Measurements from ENCODE around the gene CYB561. TPM values are rescaled to one million over a fixed set of nuclear protein-coding genes. Genes with fewer than 3 reads are reported as not detected.
A peak's percentile ranks its signal among the peaks of the same experiment; 100 is the strongest.

Gene CYB561
- total RNA-seq, 1 experiment from 2014 or later: 125 TPM

GRCh38 chr17:63450551-63450950, 4.4 kb upstream of the CYB561 start:
- ChIA-PET CTCF (interaction anchor here (1.6 kb wide), 1 partner anchor 28 kb away, joined by 7 read pairs; no protein-coding TSS in a partner anchor), POLR2A (ENCODE audit: unreplicated experiment) (no interaction called here)
- intact Hi-C loops (cut with micrococcal nuclease): no loop called here
- Histone ChIP-seq H3K9ac (ENCODE audit: low read length) (no peak overlapping the region), H4K20me1 (ENCODE audit: low read length) (no peaks in the 10 kb centered on the region), H3K79me2 (ENCODE audit: low read length) (peaks cover 4% of the 10 kb centered on the region), H3K9me3 (ENCODE audit: low read length) (no peaks in the 10 kb centered on the region), H3K4me3 (ENCODE audit: low read length) (no peak overlapping the region), H3F3A (ENCODE audit: low read length, unreplicated experiment) (no peaks in the 10 kb centered on the region), H3K27me3 (ENCODE audit: low read length) (no peaks in the 10 kb centered on the region), H2AFZ (ENCODE audit: low read length) (peak overlapping the region; percentile 45), H3K4me2 (ENCODE audit: low read length) (peak overlapping the region; percentile 3), H3K27ac (ENCODE audit: low read length) (peak overlapping the region; percentile 9; the same call in 1 of the 2 replicates), H3K4me1 (ENCODE audit: insufficient read depth, low read length) (peaks cover 27% of the 10 kb centered on the region), H3K9me2 (replicated peaks; ENCODE audit: low read length) (no peaks in the 10 kb centered on the region), H3K36me3 (ENCODE audit: low read depth, low read length) (no peaks in the 10 kb centered on the region)
- peak; percentile 71 for DNase-seq
- no peak for ATAC-seq
- no peak for TF ChIP-seq EZH2phosphoT487 (IDR thresholded peaks at IDR 0.05; ENCODE audit: borderline replicate concordance, low read length)
- no peak for TF ChIP-seq EZH2 (IDR thresholded peaks at IDR 0.05; ENCODE audit: low read length, unreplicated experiment)
- TF ChIP-seq CTCF (conservative IDR thresholded peaks at IDR 0.05; ENCODE audit: low read depth, low read length): no peak
- BruUV-seq (replicated peaks): no TSS peak

DNA sequence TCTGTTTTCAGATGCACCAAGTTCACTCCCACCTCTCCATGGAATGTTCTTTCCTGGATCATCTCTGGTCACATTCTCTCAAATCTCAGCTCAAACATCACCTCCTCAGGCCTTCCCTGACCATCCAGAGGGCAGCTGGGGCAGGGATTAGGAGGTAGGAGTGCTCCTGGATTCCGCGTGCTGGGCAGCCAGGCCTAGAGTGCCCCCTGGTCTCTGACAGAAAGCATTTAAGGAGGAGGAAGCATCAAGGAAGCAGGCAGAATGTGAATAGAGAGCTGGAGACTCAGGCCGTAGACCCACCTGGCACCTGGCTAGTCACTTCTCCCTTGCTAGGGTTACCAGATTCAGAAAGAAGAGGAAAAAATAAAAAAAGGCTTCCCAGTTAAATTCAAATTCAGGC, 2.5 kb upstream of the CYB561 start:
- CTCF ChIA-PET: interaction anchor here (0.6 kb wide), 1 partner anchor 157 kb away, joined by 3 read pairs; no protein-coding TSS in a partner anchor
- ATAC-seq (no peak), DNase-seq (no peak)
- H3K9me2 ChIP-seq (replicated peaks; ENCODE audit: low read length): no peaks in the 10 kb centered on the region
- peaks cover 23% of the 10 kb centered on the region for H3K79me2 ChIP-seq (ENCODE audit: low read length)
- intact Hi-C loops (cut with micrococcal nuclease): no loop called here
- no peak overlapping the region for H3K9ac ChIP-seq (ENCODE audit: low read length)
- BruUV-seq (replicated peaks): no TSS peak
- no peak for TF ChIP-seq CTCF (conservative IDR thresholded peaks at IDR 0.05; ENCODE audit: low read depth, low read length)
- TF ChIP-seq EZH2 (IDR thresholded peaks at IDR 0.05; ENCODE audit: low read length, unreplicated experiment): no peak
- no peak for TF ChIP-seq EZH2phosphoT487 (IDR thresholded peaks at IDR 0.05; ENCODE audit: borderline replicate concordance, low read length)
- POLR2A ChIA-PET (ENCODE audit: unreplicated experiment): no interaction called here
- no peaks in the 10 kb centered on the region for H3K36me3 ChIP-seq (ENCODE audit: low read depth, low read length)
- no peak overlapping the region for H3K4me2 ChIP-seq (ENCODE audit: low read length)
- H3K4me3 ChIP-seq (ENCODE audit: low read length): no peak overlapping the region
- H2AFZ ChIP-seq (ENCODE audit: low read length): no peak overlapping the region
- H3K4me1 ChIP-seq (ENCODE audit: insufficient read depth, low read length): peaks cover 41% of the 10 kb centered on the region
- H3K27ac ChIP-seq (ENCODE audit: low read length): no peak overlapping the region
- no peaks in the 10 kb centered on the region for H4K20me1 ChIP-seq (ENCODE audit: low read length)
- no peaks in the 10 kb centered on the region for H3K9me3 ChIP-seq (ENCODE audit: low read length)
- H3F3A ChIP-seq (ENCODE audit: low read length, unreplicated experiment): no peaks in the 10 kb centered on the region
- no peaks in the 10 kb centered on the region for H3K27me3 ChIP-seq (ENCODE audit: low read length)

GRCh38 chr17:63447471-63448009, 1.4 kb upstream of the CYB561 start:
- Histone ChIP-seq H4K20me1 (ENCODE audit: low read length) (no peaks in the 10 kb centered on the region), H3K4me3 (ENCODE audit: low read length) (peak overlapping the region; percentile 93; the same call in 1 of the 2 replicates), H3K27ac (ENCODE audit: low read length) (peak overlapping the region; percentile 91), H2AFZ (ENCODE audit: low read length) (peak overlapping the region; percentile 92), H3K4me1 (ENCODE audit: insufficient read depth, low read length) (peaks cover 41% of the 10 kb centered on the region), H3K9me2 (replicated peaks; ENCODE audit: low read length) (no peaks in the 10 kb centered on the region), H3K9ac (ENCODE audit: low read length) (peak overlapping the region; percentile 97), H3K4me2 (ENCODE audit: low read length) (peak overlapping the region; percentile 95), H3K36me3 (ENCODE audit: low read depth, low read length) (no peaks in the 10 kb centered on the region), H3K79me2 (ENCODE audit: low read length) (peaks cover 34% of the 10 kb centered on the region), H3F3A (ENCODE audit: low read length, unreplicated experiment) (no peaks in the 10 kb centered on the region), H3K9me3 (ENCODE audit: low read length) (no peaks in the 10 kb centered on the region), H3K27me3 (ENCODE audit: low read length) (no peaks in the 10 kb centered on the region)
- intact Hi-C loops (cut with micrococcal nuclease): no loop called here
- ATAC-seq: no peak
- TF ChIP-seq EZH2phosphoT487 (IDR thresholded peaks at IDR 0.05; ENCODE audit: borderline replicate concordance, low read length) (no peak), CTCF (conservative IDR thresholded peaks at IDR 0.05; ENCODE audit: low read depth, low read length) (no peak), EZH2 (IDR thresholded peaks at IDR 0.05; ENCODE audit: low read length, unreplicated experiment) (no peak)
- ChIA-PET POLR2A (ENCODE audit: unreplicated experiment) (interaction anchor here (0.6 to 1.3 kb wide), 3 partner anchors 14 to 846 kb away, joined by 3 to 5 read pairs (median 3); partner anchors contain the start of gene ACE), CTCF (interaction anchor here (5.6 kb wide), 1 partner anchor 31 kb away, joined by 38 read pairs; no protein-coding TSS in a partner anchor)
- DNase-seq: no peak
- no TSS peak for BruUV-seq (replicated peaks)
